GM12878 (cell line): ENCODE results near the gene AREG. TPM values are rescaled to one million over a fixed set of nuclear protein-coding genes. Genes with fewer than 3 reads are reported as not detected.

Source experiments
- CEBPB ChIP-seq, 2 experiments: fragments of 150-350 bp in 1 of 2; IDR thresholded peaks; 2 replicates each; pipeline ENCODE4 v1.6.1; 2012 to 2014; ENCODE audit warnings: low read depth in 2 of 2, low read length in 2 of 2, borderline replicate concordance in 1 of 2, inconsistent platforms in 1 of 2
- SIX5 ChIP-seq: IDR thresholded peaks from 2 replicates; pipeline ENCODE4 v1.6.1; 2011; ENCODE audit warnings: mild to moderate bottlenecking, low read depth, low read length, moderate library complexity; ENCODE audit not compliant: severe bottlenecking
- STAT3 ChIP-seq: IDR thresholded peaks from 2 replicates; pipeline ENCODE4 v1.6.1; 2011; ENCODE audit warnings: low read depth, low read length, improper control_type of control experiment
- polyA plus RNA-seq, 11 experiments: library from polyadenylated mRNA; depleted of rRNA in 4 of 11; unstranded in 6 of 11; stranded (reverse) in 5 of 11; fragments of >200 nt; fragmentation: Nextera tagmentation in 4 of 11; fragmentation: Illumina TruSeq in 1 of 11; extraction: Ambion mirVana in 4 of 11; extraction: Trizol in 1 of 11; gene quantifications; 1 replicate in 1 of 11; 2 replicates in 10 of 11; pipeline versions ENCODE4 v1.2.1 to v1.2.3, GENCODE V29; 2011 to 2016; ENCODE audit warnings: inconsistent platforms in 2 of 11, missing spikeins in 2 of 11, low read depth in 1 of 11
- total RNA-seq, 4 experiments: library from RNA; depleted of rRNA in 3 of 4; stranded (reverse); fragments of >200 nt in 3 of 4; fragmentation: Illumina TruSeq in 1 of 4; extraction: Trizol in 1 of 4; gene quantifications; 2 replicates each; pipeline versions ENCODE4 v1.2.1 to v1.2.3, GENCODE V29; 2013 to 2021
- TF ChIP-seq, protein P1 (sequence below): fragments of 450-650 bp; formaldehyde crosslinking; IDR thresholded peaks from 2 replicates; pipeline ENCODE4 v1.4.0; 2020; ENCODE audit warnings: mild to moderate bottlenecking, moderate library complexity
- TF ChIP-seq, protein P2 (sequence below): fragments of 450-650 bp; IDR thresholded peaks from 2 replicates; pipeline ENCODE4 v1.6.1; 2018; ENCODE audit warnings: mild to moderate bottlenecking, low read depth, moderate library complexity; ENCODE audit not compliant: partially characterized antibody

AREG gene
- total and polyA plus RNA-seq, 10 of the 15 experiments (the other 5 are each of a cell fraction or from before 2014, with no cell fraction given): 0.25 to 0.37 TPM; not detected in 8

DNA sequence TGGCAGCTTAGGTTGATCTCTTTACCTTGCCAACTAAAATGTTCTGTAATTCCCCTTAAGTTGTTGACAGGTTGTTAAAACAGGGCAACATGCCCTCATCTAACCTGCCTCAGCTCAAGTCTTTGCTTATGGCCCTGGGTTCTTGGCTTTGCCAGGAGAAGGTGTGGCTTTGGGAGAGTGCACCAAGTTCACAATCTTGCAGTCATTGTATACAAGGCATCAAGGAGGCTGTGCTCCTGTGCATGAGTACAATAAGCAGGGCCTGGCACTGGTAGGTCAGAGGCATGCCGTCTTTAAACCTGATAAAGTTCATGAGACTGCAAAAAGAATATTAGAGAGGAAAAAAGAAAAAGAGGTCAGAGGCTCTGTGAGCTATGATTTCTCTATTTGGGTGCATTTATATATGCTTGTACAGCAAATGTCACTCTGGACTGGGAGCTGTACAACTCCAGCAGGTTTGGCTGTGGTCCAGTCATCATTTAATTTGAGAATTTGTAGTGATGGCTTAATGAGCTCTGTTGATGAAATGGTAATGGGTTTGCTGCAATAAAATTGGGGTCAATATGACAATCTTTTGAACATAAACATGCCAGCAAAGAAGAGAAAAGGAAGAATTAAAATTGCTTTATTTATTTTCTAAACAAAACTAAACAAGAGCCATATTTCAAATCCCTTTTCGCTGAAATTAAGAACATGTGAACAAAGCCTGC is 30.3 kb downstream of the AREG start (continued):
- TF ChIP-seq, protein P1, sequence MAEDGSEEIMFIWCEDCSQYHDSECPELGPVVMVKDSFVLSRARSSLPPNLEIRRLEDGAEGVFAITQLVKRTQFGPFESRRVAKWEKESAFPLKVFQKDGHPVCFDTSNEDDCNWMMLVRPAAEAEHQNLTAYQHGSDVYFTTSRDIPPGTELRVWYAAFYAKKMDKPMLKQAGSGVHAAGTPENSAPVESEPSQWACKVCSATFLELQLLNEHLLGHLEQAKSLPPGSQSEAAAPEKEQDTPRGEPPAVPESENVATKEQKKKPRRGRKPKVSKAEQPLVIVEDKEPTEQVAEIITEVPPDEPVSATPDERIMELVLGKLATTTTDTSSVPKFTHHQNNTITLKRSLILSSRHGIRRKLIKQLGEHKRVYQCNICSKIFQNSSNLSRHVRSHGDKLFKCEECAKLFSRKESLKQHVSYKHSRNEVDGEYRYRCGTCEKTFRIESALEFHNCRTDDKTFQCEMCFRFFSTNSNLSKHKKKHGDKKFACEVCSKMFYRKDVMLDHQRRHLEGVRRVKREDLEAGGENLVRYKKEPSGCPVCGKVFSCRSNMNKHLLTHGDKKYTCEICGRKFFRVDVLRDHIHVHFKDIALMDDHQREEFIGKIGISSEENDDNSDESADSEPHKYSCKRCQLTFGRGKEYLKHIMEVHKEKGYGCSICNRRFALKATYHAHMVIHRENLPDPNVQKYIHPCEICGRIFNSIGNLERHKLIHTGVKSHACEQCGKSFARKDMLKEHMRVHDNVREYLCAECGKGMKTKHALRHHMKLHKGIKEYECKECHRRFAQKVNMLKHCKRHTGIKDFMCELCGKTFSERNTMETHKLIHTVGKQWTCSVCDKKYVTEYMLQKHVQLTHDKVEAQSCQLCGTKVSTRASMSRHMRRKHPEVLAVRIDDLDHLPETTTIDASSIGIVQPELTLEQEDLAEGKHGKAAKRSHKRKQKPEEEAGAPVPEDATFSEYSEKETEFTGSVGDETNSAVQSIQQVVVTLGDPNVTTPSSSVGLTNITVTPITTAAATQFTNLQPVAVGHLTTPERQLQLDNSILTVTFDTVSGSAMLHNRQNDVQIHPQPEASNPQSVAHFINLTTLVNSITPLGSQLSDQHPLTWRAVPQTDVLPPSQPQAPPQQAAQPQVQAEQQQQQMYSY (CRISPR knock-in tag): no peak
- no peak for TF ChIP-seq STAT3
- no peak for TF ChIP-seq CEBPB (IDR thresholded peaks at IDR 0.05; ENCODE audit: borderline replicate concordance in 1 of 2, low read depth in 2 of 2, low read length in 2 of 2)
- TF ChIP-seq, protein P2, sequence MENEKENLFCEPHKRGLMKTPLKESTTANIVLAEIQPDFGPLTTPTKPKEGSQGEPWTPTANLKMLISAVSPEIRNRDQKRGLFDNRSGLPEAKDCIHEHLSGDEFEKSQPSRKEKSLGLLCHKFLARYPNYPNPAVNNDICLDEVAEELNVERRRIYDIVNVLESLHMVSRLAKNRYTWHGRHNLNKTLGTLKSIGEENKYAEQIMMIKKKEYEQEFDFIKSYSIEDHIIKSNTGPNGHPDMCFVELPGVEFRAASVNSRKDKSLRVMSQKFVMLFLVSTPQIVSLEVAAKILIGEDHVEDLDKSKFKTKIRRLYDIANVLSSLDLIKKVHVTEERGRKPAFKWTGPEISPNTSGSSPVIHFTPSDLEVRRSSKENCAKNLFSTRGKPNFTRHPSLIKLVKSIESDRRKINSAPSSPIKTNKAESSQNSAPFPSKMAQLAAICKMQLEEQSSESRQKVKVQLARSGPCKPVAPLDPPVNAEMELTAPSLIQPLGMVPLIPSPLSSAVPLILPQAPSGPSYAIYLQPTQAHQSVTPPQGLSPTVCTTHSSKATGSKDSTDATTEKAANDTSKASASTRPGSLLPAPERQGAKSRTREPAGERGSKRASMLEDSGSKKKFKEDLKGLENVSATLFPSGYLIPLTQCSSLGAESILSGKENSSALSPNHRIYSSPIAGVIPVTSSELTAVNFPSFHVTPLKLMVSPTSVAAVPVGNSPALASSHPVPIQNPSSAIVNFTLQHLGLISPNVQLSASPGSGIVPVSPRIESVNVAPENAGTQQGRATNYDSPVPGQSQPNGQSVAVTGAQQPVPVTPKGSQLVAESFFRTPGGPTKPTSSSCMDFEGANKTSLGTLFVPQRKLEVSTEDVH: no peak
- no peak for TF ChIP-seq SIX5
